ENCODE measurements around the gene MYH11. TPM values are rescaled to one million over a fixed set of nuclear protein-coding genes. Genes with fewer than 3 reads are reported as not detected.
"Not testable (repeated sequence)": the region's sequence is repeated elsewhere in the genome, so short reads cannot be mapped to it uniquely, and the experiment has no call there.

Gene MYH11
- total RNA-seq, 1 donor from 2014 or later = 0.31 TPM

DNA sequence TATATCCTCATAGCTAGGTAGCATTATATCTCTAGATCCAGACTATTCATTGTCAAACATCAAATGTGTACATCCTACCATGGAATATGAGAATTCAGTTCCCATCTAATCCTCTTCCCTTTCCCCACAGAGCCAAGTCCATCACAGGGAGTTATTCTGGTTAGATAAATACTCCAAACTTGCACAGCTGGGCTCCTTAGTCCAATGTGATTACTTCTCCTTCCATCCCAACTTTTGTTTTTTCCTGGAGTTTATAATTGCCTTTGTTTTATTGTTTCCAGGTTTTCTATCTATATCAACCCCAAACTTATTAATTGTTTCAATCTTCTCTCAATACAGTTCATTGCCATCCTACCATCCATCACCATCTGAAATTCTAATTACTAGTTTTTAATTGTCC lies 59.9 kb downstream of the MYH11 start:
- no peak for DNase-seq (ENCODE audit: low spot score, unreplicated experiment)
- TF ChIP-seq, protein P1, sequence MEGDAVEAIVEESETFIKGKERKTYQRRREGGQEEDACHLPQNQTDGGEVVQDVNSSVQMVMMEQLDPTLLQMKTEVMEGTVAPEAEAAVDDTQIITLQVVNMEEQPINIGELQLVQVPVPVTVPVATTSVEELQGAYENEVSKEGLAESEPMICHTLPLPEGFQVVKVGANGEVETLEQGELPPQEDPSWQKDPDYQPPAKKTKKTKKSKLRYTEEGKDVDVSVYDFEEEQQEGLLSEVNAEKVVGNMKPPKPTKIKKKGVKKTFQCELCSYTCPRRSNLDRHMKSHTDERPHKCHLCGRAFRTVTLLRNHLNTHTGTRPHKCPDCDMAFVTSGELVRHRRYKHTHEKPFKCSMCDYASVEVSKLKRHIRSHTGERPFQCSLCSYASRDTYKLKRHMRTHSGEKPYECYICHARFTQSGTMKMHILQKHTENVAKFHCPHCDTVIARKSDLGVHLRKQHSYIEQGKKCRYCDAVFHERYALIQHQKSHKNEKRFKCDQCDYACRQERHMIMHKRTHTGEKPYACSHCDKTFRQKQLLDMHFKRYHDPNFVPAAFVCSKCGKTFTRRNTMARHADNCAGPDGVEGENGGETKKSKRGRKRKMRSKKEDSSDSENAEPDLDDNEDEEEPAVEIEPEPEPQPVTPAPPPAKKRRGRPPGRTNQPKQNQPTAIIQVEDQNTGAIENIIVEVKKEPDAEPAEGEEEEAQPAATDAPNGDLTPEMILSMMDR (IDR thresholded peaks at IDR 0.05; ENCODE audit: unreplicated experiment) = no peak
- no peaks in the 10 kb centered on the region for H3K4me1 Mint-ChIP-seq (ENCODE audit: low read depth)
- no peaks in the 10 kb centered on the region for H3K36me3 Mint-ChIP-seq (ENCODE audit: insufficient read depth)
- H3K4me3 Mint-ChIP-seq (ENCODE audit: low read depth) = no peak overlapping the region
- H3K27ac Mint-ChIP-seq = no peak overlapping the region
- peaks cover 8% of the 10 kb centered on the region for H3K9me3 Mint-ChIP-seq (ENCODE audit: low read depth)
- H3K27me3 Mint-ChIP-seq = peaks cover 20% of the 10 kb centered on the region

- H3K9me3 Mint-ChIP-seq (ENCODE audit: low read depth) = peaks cover 8% of the 10 kb centered on the region
- peaks cover 20% of the 10 kb centered on the region for H3K27me3 Mint-ChIP-seq
These were observed 61.2 kb downstream of the MYH11 start for GRCh38 chr16:15795615-15796014.

GRCh38 chr16:15792563-15792971 lies 64.3 kb downstream of the MYH11 start:
- DNase-seq (ENCODE audit: low spot score, unreplicated experiment) = no peak
- Mint-ChIP-seq H3K27me3 (peaks cover 5% of the 10 kb centered on the region), H3K9me3 (ENCODE audit: low read depth) (peaks cover 8% of the 10 kb centered on the region), H3K4me1 (ENCODE audit: low read depth) (no peaks in the 10 kb centered on the region), H3K36me3 (ENCODE audit: insufficient read depth) (no peaks in the 10 kb centered on the region), H3K4me3 (ENCODE audit: low read depth) (no peak overlapping the region), H3K27ac (no peak overlapping the region)
- TF ChIP-seq, protein P1 (IDR thresholded peaks at IDR 0.05; ENCODE audit: unreplicated experiment) = no peak

More at GRCh38 chr16:15795615-15796014, 61.2 kb downstream of the MYH11 start:
- Mint-ChIP-seq H3K36me3 (ENCODE audit: insufficient read depth) (no peaks in the 10 kb centered on the region), H3K27ac (no peak overlapping the region), H3K4me1 (ENCODE audit: low read depth) (no peaks in the 10 kb centered on the region), H3K4me3 (ENCODE audit: low read depth) (no peak overlapping the region)
- TF ChIP-seq, protein P1 (IDR thresholded peaks at IDR 0.05; ENCODE audit: unreplicated experiment) = no peak
- no peak for DNase-seq (ENCODE audit: low spot score, unreplicated experiment)

- Mint-ChIP-seq H3K9me3 (ENCODE audit: low read depth) (no peaks in the 10 kb centered on the region), H3K36me3 (ENCODE audit: insufficient read depth) (no peaks in the 10 kb centered on the region), H3K4me3 (ENCODE audit: low read depth) (no peak overlapping the region), H3K4me1 (ENCODE audit: low read depth) (no peaks in the 10 kb centered on the region), H3K27me3 (peaks cover 3% of the 10 kb centered on the region), H3K27ac (no peak overlapping the region)
- no peak for DNase-seq (ENCODE audit: low spot score, unreplicated experiment)
- TF ChIP-seq, protein P1 (IDR thresholded peaks at IDR 0.05; ENCODE audit: unreplicated experiment) = no peak
These were observed 66.4 kb downstream of the MYH11 start for GRCh38 chr16:15790458-15790857.

DNA sequence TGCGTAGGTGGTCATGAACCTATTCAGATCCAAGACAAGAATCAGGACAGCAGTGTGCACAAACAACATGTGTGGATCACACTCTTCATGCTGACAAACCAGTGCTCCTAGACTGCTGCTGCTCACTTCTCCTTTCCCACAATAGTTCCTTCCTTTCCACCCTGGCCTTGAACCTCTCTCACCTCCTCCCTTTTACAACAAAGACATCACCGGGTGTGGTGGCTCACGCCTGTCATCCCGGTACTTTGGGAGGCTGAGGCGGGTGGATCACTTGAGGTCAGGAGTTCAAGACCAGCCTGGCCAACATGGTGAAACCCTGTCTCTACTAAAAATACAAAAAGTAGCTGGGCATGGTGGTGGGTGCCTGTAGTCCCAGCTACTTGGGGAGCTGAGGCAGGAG lies 67.0 kb downstream of the MYH11 start:
- H3K27me3 Mint-ChIP-seq; H3K27ac Mint-ChIP-seq; H3K9me3 Mint-ChIP-seq (ENCODE audit: low read depth); H3K36me3 Mint-ChIP-seq (ENCODE audit: insufficient read depth); H3K4me3 Mint-ChIP-seq (ENCODE audit: low read depth); H3K4me1 Mint-ChIP-seq (ENCODE audit: low read depth); DNase-seq (ENCODE audit: low spot score, unreplicated experiment): not testable (repeated sequence)

- no peak for DNase-seq (ENCODE audit: low spot score, unreplicated experiment)
- Mint-ChIP-seq H3K27ac (no peak overlapping the region), H3K4me3 (ENCODE audit: low read depth) (no peak overlapping the region), H3K4me1 (ENCODE audit: low read depth) (no peaks in the 10 kb centered on the region), H3K27me3 (peaks cover 3% of the 10 kb centered on the region), H3K9me3 (ENCODE audit: low read depth) (no peaks in the 10 kb centered on the region), H3K36me3 (ENCODE audit: insufficient read depth) (no peaks in the 10 kb centered on the region)
- TF ChIP-seq, protein P1 (IDR thresholded peaks at IDR 0.05; ENCODE audit: unreplicated experiment) = no peak
These were observed 68.0 kb downstream of the MYH11 start for GRCh38 chr16:15788846-15789239.
